ENCODE results near the gene SH2D1B.

SH2D1B gene

DNA sequence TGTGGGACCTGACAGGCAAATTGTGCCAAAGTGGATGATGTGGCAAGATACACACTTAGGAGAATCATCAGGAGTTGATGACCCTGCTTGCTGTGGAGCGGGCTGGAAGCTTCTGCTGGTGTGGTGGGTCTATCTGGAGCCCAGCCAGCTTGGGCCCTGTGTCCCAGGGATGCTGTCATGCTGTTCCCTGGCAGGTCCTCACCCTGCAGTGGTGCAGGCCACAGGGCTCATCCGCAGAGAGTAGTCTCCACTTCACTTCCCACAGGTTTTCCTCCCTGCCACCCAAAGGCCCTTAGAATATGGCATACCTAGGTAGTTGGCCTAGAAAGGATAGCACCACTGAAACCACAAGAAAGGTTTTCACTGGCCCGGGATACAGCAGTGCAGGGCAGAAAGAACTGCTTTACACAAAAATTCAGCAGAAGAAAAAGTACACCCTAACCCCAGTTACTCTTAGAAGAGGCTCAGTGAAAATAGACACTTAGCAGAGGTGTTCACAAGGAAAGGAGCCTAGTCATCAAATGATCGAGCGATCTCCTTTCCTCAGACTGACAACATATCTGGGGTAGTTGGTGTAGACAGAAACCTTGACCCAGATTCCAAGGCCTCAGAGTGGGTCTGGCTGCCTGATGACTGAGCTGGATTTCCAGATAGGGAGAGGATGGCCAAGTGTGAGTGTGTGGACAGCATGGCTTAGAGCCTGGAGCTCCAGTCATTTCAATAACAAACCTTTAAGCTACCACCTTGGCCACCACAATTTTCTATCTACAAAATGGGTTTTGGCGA, 31.7 kb downstream of the SH2D1B start:
- POLR2A ChIA-PET = no interaction called here
- no peak for DNase-seq (ENCODE audit: low read depth, low spot score)
- TF ChIP-seq CTCF (IDR thresholded peaks at IDR 0.05; ENCODE audit: insufficient read depth, low read length, missing control alignments) = no peak
- CTCF ChIA-PET = interaction anchor here (0.8 to 1.2 kb wide), 2 partner anchors 11 to 233 kb away, joined by 3 to 5 read pairs; no protein-coding TSS in a partner anchor
- no peak overlapping the region for H3K4me3 ChIP-seq (ENCODE audit: low read depth, low read length)

- TF ChIP-seq CTCF (IDR thresholded peaks at IDR 0.05; ENCODE audit: insufficient read depth, low read length, missing control alignments) = no peak
- no peak for DNase-seq (ENCODE audit: low read depth, low spot score)
- ChIA-PET CTCF (no interaction called here), POLR2A (no interaction called here)
- H3K4me3 ChIP-seq (ENCODE audit: low read depth, low read length) = no peak within 1 kb of the TSS
Observed at GRCh38 chr1:162376691-162377090, 35.2 kb downstream of the SH2D1B start, which contains the start of gene SPATA46. SPATA46 (minus strand) TSS chr1:162376854; CDS start chr1:162376790, 64 bp downstream.

DNA sequence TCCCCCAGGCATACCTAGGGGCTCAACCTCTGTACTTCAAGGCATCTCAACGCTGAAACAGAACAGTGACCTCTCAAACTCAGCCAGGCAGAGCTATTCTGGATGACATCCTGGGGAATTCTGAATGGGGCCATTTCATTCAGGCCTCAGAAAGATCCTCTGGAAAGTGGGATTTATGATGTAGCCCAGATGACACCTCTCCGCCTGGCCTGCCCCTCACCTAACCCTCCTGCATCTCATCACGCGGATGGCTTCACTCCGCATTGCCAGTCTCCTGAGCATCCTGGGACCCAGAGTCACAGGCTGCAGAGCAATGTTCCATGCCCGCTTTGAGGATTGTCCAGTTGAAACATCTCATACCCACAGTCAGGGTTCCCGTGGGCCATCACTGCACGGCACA, 36.5 kb downstream of the SH2D1B start:
- ChIA-PET POLR2A (no interaction called here), CTCF (no interaction called here)
- no peak for TF ChIP-seq CTCF (IDR thresholded peaks at IDR 0.05; ENCODE audit: insufficient read depth, low read length, missing control alignments)
- H3K4me3 ChIP-seq (ENCODE audit: low read depth, low read length) = no peak overlapping the region
- DNase-seq (ENCODE audit: low read depth, low spot score) = no peak

GRCh38 chr1:162374406-162374805, 37.5 kb downstream of the SH2D1B start:
- ChIA-PET CTCF (no interaction called here), POLR2A (no interaction called here)
- no peak overlapping the region for H3K4me3 ChIP-seq (ENCODE audit: low read depth, low read length)
- DNase-seq (ENCODE audit: low read depth, low spot score) = no peak
- TF ChIP-seq CTCF (IDR thresholded peaks at IDR 0.05; ENCODE audit: insufficient read depth, low read length, missing control alignments) = no peak

DNA sequence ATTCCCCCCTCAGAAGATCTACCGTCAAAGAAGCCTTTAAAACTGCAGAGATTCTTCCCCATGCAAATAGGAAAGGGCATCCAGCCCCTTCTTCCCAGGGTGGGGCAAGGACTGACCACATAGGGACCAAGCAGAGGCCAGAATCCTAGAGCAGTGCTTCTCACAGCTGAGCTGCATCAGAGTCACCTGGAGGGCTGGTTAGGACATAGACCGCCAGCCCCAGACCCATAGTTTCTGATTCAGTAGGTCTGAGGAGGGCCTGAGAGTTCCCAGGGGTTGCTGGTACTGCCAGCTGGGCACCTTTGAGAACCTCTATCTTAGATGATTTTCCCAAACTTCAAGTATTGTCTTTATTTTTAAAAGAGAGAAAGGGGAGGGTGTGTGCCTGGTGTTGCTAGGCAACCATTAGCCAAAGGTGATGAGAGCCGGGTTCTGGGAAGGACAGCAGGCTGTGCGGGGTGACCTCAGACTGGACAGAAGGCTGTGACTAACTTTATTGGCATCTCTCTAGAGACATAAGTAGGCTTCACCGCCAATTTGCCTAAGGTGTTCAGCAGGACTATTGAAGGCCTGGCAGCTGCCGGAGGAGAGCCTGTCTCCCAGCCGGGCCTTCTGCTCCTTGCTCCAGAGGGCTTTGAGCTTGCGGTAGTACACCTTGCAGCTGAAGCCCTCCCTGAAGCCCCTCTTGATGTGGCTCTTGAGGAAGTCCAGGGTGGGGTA, 38.2 kb downstream of the SH2D1B start:
- H3K4me3 ChIP-seq (ENCODE audit: low read depth, low read length) = no peak overlapping the region
- no peak for TF ChIP-seq CTCF (IDR thresholded peaks at IDR 0.05; ENCODE audit: insufficient read depth, low read length, missing control alignments)
- DNase-seq (ENCODE audit: low read depth, low spot score) = no peak
- ChIA-PET CTCF (no interaction called here), POLR2A (no interaction called here)

- ChIA-PET CTCF (interaction anchor here (1.6 kb wide), 1 partner anchor 18 kb away, joined by 5 read pairs; no protein-coding TSS in a partner anchor), POLR2A (no interaction called here)
- TF ChIP-seq CTCF (IDR thresholded peaks at IDR 0.05; ENCODE audit: insufficient read depth, low read length, missing control alignments) = no peak
- no peak overlapping the region for H3K4me3 ChIP-seq (ENCODE audit: low read depth, low read length)
- DNase-seq (ENCODE audit: low read depth, low spot score) = no peak
Observed at GRCh38 chr1:162373072-162373427, 38.9 kb downstream of the SH2D1B start.
